Measurements from ENCODE around the gene MAOB. TPM values are rescaled to one million over a fixed set of nuclear protein-coding genes. Genes with fewer than 3 reads are reported as not detected.

The MAOB gene
- total RNA-seq, 1 donor from 2014 or later = not detected

- no peak for DNase-seq (ENCODE audit: low read depth in 2 of 2)
These were observed 165.6 kb downstream of the MAOB start for GRCh38 chrX:43716696-43717095.

Other genes starting within 250 kb of the MAOB start
- 129 and 139 TPM in 2 replicates for gene MAOA, start 226.2 kb downstream of the MAOB start, total RNA-seq
- under 0.01 TPM in 2 replicates for gene NDP, start 90.9 kb upstream of the MAOB start, total RNA-seq

Data from dermis microvascular lymphatic vessel endothelial cell (primary cell).